Small intestine (tissue), 7 donors: ENCODE measurements around the gene EYA3. TPM values are rescaled to one million over a fixed set of nuclear protein-coding genes. Genes with fewer than 3 reads are reported as not detected.
A peak's percentile ranks its signal among the peaks of the same experiment; 100 is the strongest.

Experiments used
- DNase-seq, 2 donors: peaks; one replicate each; pipeline versions ENCODE4 v3.0.0 to v3.0.0-alpha.2; 2013
- FAIRE-seq: peaks from 2 replicates; lab custom pipeline; 2012; peaks lifted over from hg19 to GRCh38; lab: Jason Lieb, UNC
- H3K27ac ChIP-seq, 3 donors: one replicate each; pipeline ENCODE4 v1.5.1; 2013; ENCODE audit warnings: low read length in 2 of 3, mild to moderate bottlenecking in 2 of 3, control low read depth in 1 of 3, inconsistent platforms in 1 of 3, low read depth in 1 of 3, moderate library complexity in 1 of 3
- H3K27me3 ChIP-seq, 3 donors: one replicate each; pipeline ENCODE4 v1.6.1; 2013; ENCODE audit warnings: low read length in 3 of 3, inconsistent platforms in 1 of 3; ENCODE audit not compliant: control insufficient read depth in 3 of 3, insufficient read depth in 3 of 3
- H3K36me3 ChIP-seq, 3 donors: one replicate each; pipeline ENCODE4 v1.6.1; 2013; ENCODE audit warnings: low read length in 3 of 3, inconsistent platforms in 1 of 3, low read depth in 1 of 3, mild to moderate bottlenecking in 1 of 3, moderate library complexity in 1 of 3; ENCODE audit not compliant: control insufficient read depth in 3 of 3, insufficient read depth in 2 of 3
- H3K4me1 ChIP-seq, 3 donors: one replicate each; pipeline ENCODE4 v1.6.1; 2013; ENCODE audit warnings: low read length in 2 of 3, inconsistent platforms in 1 of 3, low read depth in 1 of 3, mild to moderate bottlenecking in 1 of 3, moderate library complexity in 1 of 3; ENCODE audit not compliant: control insufficient read depth in 3 of 3, insufficient read depth in 2 of 3
- H3K4me3 ChIP-seq, 3 donors: one replicate each; pipeline ENCODE4 v1.5.1; 2013; ENCODE audit warnings: low read length in 3 of 3, control low read depth in 1 of 3, inconsistent platforms in 1 of 3, low read depth in 1 of 3, mild to moderate bottlenecking in 1 of 3, moderate library complexity in 1 of 3
- H3K9me3 ChIP-seq, 2 donors: one replicate each; pipeline ENCODE4 v1.6.1; 2013; ENCODE audit warnings: low read depth in 1 of 2, low read length in 1 of 2; ENCODE audit not compliant: control insufficient read depth in 2 of 2, insufficient read depth in 1 of 2
- WGBS, 3 donors: extraction: QIAGEN DNeasy Blood & Tissue Kit; methylation state at CpG; one replicate each; pipeline ENCODE4 v1.1.7; 2013; 5-methylcytosine and 5-hydroxymethylcytosine counted together
- polyA plus RNA-seq, 4 donors: library from polyadenylated mRNA; stranded (reverse) in 3 of 4; unstranded in 1 of 4; fragments of 200-250 nt in 3 of 4; fragments of 120-200 nt in 1 of 4; gene quantifications; one replicate each; pipeline versions ENCODE4 v1.2.1 to v1.2.3, GENCODE V29; 2013
- donor health status: healthy with polysubstance abuse.
- donor health status: control.
- donor health status: control.
- donor health status: Bipolar disorder and iron deficiency.
- donor health status: healthy.

Gene EYA3
- polyA plus RNA-seq, 4 donors, result 3.2 to 17.4 (median 6.4) TPM

DNA sequence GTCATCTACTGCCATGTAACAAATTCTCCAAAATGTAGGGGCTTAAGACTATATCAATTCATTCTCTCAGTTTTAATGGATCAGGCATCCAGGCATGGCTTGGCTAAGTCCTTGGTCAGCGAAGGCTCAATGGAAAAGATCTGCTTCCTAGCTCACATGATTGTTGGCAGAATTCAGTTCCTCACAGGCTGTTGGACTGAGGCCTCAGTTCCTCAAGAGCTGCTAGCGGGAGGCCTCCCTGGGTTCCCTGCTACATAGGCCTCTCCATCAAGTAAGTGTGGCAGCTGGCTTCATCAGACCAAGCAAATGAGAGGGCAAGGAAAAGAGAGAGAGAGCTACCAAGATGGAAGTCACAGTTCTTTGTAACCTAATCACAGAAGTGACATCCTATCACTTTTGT is 19.6 kb upstream of the EYA3 start:
- Histone ChIP-seq H3K36me3 (no peaks in the 10 kb centered on the region), H3K4me1 (peaks cover 2 to 6% (median 4%) of the 10 kb centered on the region in 3 donors), H3K4me3 (no peak overlapping the region), H3K27me3 (no peaks in the 10 kb centered on the region), H3K27ac (no peak overlapping the region), H3K9me3 (no peaks in the 10 kb centered on the region)
- WGBS, 3 donors, result 91 to 98% (median 92%) methylated on average over 2 of the region's 2 CpGs
- FAIRE-seq (no peak), DNase-seq (no peak)

DNA sequence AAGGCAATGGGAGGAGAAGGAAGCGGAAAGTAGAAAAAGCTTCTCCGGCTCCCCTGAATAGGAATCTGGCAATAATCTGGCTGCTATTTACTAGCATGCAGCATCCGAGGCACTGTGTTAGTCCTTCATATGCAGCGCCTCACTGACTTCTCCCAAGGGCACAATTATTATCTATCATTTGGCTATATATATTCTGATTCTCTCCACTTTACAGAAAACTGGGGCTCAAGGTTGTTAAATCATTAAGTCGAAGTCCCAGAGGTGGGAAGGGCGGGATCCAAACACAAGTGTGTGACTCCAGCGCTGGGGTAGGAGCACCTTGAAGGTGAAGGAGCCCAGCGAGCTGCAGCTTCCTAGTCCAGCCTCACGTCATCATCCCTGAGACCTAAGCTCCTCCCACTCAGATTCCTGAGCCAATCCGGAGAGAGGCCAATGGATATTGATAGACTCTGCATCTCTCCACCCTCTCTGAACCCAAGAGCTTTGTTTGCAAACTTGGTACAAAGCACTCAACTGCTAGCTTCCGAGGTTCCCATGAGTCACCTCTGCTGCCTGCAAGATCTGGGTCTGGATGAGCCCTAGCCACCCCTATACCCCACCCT is 16.6 kb upstream of the EYA3 start:
- Histone ChIP-seq H3K27me3 (no peaks in the 10 kb centered on the region), H3K4me1 (peaks cover 0 to 4% (median 3%) of the 10 kb centered on the region in 3 donors), H3K27ac (peak overlapping the region in 2 of 3 donors; percentile 59 to 92), H3K9me3 (no peaks in the 10 kb centered on the region), H3K4me3 (peak overlapping the region in 2 of 3 donors; percentile 15 to 24), H3K36me3 (no peaks in the 10 kb centered on the region)
- peak; percentile 73 to 94 for DNase-seq
- 16 to 34% (median 33%) methylated on average over 11 of the region's 11 CpGs for WGBS, 3 donors
- FAIRE-seq, result no peak

DNA sequence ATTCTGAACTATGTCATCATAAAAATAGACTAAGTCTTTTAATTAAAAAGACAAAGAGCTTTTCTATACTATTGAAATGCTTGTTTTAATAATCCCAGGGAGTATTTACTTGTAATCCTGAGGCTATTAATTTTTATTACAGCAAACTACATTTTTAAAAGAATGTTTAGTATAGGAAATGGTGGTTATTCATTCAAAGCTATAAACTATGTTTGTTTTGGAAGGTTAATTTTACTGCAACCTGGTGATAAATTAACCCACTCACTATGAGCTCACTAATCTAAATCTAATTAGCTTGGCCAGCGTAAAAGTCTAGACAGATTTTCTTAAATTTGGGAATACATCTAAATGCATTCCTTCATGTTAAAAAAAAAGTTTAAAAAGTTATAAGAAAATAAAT is 13.8 kb upstream of the EYA3 start:
- Histone ChIP-seq H3K4me3 (no peak overlapping the region), H3K9me3 (no peaks in the 10 kb centered on the region), H3K36me3 (no peaks in the 10 kb centered on the region), H3K27me3 (no peaks in the 10 kb centered on the region), H3K4me1 (peaks cover 2 to 4% (median 3%) of the 10 kb centered on the region in 3 donors), H3K27ac (no peak overlapping the region)
- 11 to 65% (median 33%) methylated on average over 1 of the region's 1 CpG for WGBS, 3 donors
- FAIRE-seq (no peak), DNase-seq (peak in 1 of 2 donors; percentile 43)

DNA sequence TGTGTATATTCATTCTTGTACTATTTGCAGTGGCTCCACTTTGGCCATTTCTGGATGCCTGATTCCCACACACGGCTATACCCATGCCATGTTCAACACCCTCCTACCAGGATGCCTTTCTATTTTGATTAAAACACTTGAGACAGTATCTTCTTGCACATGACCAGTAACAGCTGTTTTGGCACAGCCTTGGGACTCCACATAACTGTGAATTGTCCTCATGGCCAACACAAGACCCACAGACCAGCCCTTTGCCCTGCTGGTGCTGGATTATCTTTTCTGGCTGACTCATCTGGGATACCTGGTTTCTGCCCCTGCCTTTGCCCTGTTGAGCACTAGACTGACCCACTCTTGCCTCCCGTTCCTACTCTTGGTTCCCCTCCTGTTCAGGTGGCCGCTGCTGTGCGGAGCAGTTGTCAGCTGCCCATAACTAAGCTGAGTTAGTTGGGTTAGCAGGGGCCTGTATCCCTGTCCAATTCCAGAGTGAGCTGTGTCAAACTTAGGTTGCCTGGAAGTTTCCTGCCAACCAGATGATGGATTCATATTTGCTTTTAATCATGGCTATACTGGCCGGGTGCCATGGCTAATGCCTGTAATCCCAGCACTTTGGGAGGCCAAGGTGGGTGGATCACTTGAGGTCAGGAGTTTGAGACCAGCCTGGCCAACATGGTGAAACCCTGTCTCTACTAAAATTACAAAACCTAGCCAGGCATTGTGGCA is 10.8 kb upstream of the EYA3 start:
- 75 to 85% (median 78%) methylated on average over 5 of the region's 5 CpGs for WGBS, 3 donors
- Histone ChIP-seq H3K27ac (no peak overlapping the region), H3K36me3 (no peaks in the 10 kb centered on the region), H3K4me3 (no peak overlapping the region), H3K4me1 (peaks cover 0 to 2% (median 0%) of the 10 kb centered on the region in 3 donors), H3K27me3 (no peaks in the 10 kb centered on the region), H3K9me3 (no peaks in the 10 kb centered on the region)
- no peak for FAIRE-seq
- DNase-seq, result peak; percentile 22 to 73

DNA sequence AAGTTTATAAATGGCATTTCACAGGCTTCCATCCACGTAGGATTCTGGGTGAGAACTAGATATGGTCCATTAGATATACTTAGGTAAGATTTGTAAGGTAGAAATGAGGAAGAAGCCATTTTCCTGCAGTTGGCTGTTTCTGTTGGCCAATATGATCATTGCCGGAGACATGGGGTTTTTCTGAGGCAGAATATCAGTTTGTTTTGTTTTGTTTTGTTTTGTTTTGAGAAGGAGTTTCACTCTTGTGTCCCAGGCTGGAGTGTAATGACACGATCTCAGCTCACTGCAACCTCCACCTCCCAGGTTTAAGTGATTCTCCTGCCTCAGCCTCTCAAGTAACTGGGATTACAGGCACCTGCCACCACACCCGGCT is 8.7 kb upstream of the EYA3 start:
- Histone ChIP-seq H3K4me1 (peaks cover 0 to 2% (median 0%) of the 10 kb centered on the region in 3 donors), H3K9me3 (no peaks in the 10 kb centered on the region), H3K27me3 (no peaks in the 10 kb centered on the region), H3K4me3 (no peak overlapping the region), H3K36me3 (no peaks in the 10 kb centered on the region), H3K27ac (no peak overlapping the region)
- DNase-seq, result no peak
- FAIRE-seq, result no peak
- WGBS, 3 donors, result 78 to 84% (median 80%) methylated on average over 4 of the region's 4 CpGs

DNA sequence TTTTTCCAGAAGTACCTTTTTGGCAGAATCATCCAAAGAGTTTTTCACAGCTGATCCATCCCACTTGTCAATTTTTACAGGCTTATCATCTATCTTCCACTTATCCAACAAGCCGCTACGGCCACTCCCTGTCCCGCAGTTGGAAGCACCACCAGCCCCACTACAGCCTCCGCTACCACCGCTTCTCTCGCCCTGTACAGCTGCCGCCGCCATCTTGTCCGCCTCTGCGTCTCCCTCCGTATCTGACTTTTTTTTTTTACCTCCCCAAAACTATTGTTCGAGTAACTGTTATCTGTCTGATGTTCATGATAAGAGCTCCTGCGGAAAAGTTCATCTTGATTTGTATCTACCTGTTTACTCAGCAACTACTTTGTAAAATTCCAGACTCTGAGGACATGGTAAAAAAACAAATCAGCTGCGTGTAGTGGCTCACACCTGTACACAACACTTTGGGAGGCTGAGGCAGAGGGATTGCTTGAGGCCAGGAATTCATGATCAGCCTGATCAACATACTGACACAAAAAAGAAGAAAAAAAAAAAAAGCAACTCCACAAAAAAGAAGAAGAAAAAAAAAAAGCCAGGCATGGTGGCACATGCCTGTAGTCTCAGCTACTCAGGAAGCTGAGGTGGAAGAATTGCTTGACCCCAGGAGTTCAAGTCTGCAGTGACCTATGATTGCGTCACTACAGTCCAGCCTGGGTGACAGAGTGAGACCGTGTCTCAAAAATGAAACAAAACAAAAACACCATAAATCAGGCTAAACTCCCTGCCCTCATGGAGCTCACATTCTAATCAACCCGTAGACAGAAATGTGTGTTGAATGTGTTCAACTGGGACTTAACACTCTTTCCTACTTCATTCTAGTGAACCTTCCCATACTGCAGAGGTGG is 8.0 kb upstream of the EYA3 start:
- DNase-seq (no peak), FAIRE-seq (no peak)
- WGBS, 3 donors, result 89 to 92% (median 91%) methylated on average over 17 of the region's 17 CpGs

DNA sequence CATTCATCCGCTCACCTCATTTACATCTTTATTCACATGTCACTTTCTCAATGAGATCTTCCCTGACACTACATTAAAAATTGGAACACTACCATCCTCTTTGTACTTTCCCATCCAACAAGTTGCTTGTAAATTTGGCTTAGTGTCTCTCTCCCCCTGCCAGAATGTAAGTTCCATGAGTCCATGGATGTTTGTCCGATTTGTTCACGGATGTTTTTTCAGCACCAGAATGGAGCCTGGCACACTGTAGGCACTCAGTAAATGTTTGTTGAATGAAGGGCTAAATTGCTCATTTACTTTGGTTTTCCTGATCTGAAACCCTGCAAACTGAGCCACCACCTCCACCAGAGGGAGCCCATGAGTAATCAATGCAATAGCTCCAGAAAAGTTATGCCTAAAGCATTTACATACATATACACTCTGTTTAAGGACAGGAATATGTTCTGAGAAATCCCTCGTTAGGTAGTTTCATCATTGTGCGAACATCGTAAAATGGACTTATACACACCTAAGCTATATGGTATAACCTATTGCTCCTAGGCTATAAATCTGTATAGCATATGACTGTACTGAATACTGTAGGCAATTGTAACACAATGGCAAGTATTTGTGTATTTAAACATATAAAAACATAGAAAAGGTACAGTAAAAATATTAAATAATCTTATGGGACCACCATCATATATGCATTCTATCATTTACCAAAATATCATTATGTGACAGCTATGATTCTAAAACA is 2.8 kb upstream of the EYA3 start:
- 20 to 33% (median 20%) methylated on average over 6 of the region's 6 CpGs for WGBS, 3 donors
- peak; percentile 84 to 85 for DNase-seq
- Histone ChIP-seq H3K36me3 (no peaks in the 10 kb centered on the region), H3K27ac (no peak overlapping the region), H3K27me3 (no peaks in the 10 kb centered on the region), H3K4me1 (peaks cover 0 to 13% (median 3%) of the 10 kb centered on the region in 3 donors), H3K4me3 (no peak overlapping the region), H3K9me3 (no peaks in the 10 kb centered on the region)
- FAIRE-seq, result no peak

More for the DNA sequence above, 8.0 kb upstream of the EYA3 start:
- Histone ChIP-seq H3K27ac (no peak overlapping the region), H3K4me3 (no peak overlapping the region), H3K27me3 (no peaks in the 10 kb centered on the region), H3K4me1 (peaks cover 0 to 2% (median 0%) of the 10 kb centered on the region in 3 donors), H3K9me3 (no peaks in the 10 kb centered on the region), H3K36me3 (no peaks in the 10 kb centered on the region)
